Liver (tissue), 9 donors: ENCODE data around the gene CD59. TPM values are rescaled to one million over a fixed set of nuclear protein-coding genes. Genes with fewer than 3 reads are reported as not detected.
"Not testable (repeated sequence)": the region's sequence is repeated elsewhere in the genome, so short reads cannot be mapped to it uniquely, and the experiment has no call there.

Experiments
- DNase-seq: peaks from one replicate; pipeline ENCODE4 v3.0.0-alpha.2; 2017; ENCODE audit warnings: low spot score
- H3K27ac ChIP-seq, 2 donors: one replicate each; pipeline ENCODE4 v1.7.0; 2013; ENCODE audit warnings: inconsistent platforms in 2 of 2, low read length in 2 of 2, control low read depth in 1 of 2, low read depth in 1 of 2, mild to moderate bottlenecking in 1 of 2
- H3K27me3 ChIP-seq, 4 donors: one replicate each; pipeline versions ENCODE4 v1.6.1 to v1.7.0; 2013; ENCODE audit warnings: low read length in 3 of 4, inconsistent platforms in 1 of 4, mild to moderate bottlenecking in 1 of 4, moderate library complexity in 1 of 4; ENCODE audit not compliant: control insufficient read depth in 4 of 4, insufficient read depth in 4 of 4
- H3K36me3 ChIP-seq, 4 donors: one replicate each; pipeline versions ENCODE4 v1.6.1 to v1.7.0; 2013; ENCODE audit warnings: low read length in 3 of 4, mild to moderate bottlenecking in 3 of 4, low read depth in 1 of 4, moderate library complexity in 1 of 4; ENCODE audit not compliant: control insufficient read depth in 4 of 4, insufficient read depth in 3 of 4
- H3K4me1 ChIP-seq, 4 donors: one replicate each; pipeline versions ENCODE4 v1.6.1 to v1.7.0; 2013; ENCODE audit warnings: low read length in 3 of 4, mild to moderate bottlenecking in 3 of 4, moderate library complexity in 1 of 4; ENCODE audit not compliant: control insufficient read depth in 4 of 4, insufficient read depth in 4 of 4
- H3K4me3 ChIP-seq, 3 donors: one replicate each; pipeline versions ENCODE4 v1.6.1 to v1.7.0; 2013; ENCODE audit warnings: low read length in 3 of 3, control low read depth in 1 of 3, low read depth in 1 of 3, mild to moderate bottlenecking in 1 of 3
- H3K9ac ChIP-seq, 2 donors: one replicate each; pipeline ENCODE4 v1.7.0; 2013; ENCODE audit warnings: low read length in 2 of 2, mild to moderate bottlenecking in 2 of 2, moderate library complexity in 2 of 2, control low read depth in 1 of 2, low read depth in 1 of 2
- H3K9me3 ChIP-seq, 4 donors: one replicate each; pipeline versions ENCODE4 v1.6.1 to v1.7.0; 2013; ENCODE audit warnings: low read length in 3 of 4; ENCODE audit not compliant: control insufficient read depth in 4 of 4
- ATF3 ChIP-seq: IDR thresholded peaks from 2 replicates; pipeline ENCODE4 v1.6.1; 2016; ENCODE audit warnings: antibody characterized with exemption
- CTCF ChIP-seq: fragments of 150-350 bp; IDR thresholded peaks from 2 replicates; pipeline ENCODE4 v1.5.1; 2017; ENCODE audit warnings: improper control_type of control experiment, low read depth, low read length; ENCODE audit not compliant: missing input control
- EGR1 ChIP-seq, 2 donors: IDR thresholded peaks; 2 replicates each; pipeline ENCODE4 v1.6.1; 2016 to 2018; ENCODE audit warnings: antibody characterized with exemption in 2 of 2, low read depth in 2 of 2
- FOXA1 ChIP-seq: IDR thresholded peaks from 2 replicates; pipeline ENCODE4 v1.6.1; 2016; ENCODE audit warnings: antibody characterized with exemption
- FOXA2 ChIP-seq: IDR thresholded peaks from 2 replicates; pipeline ENCODE4 v1.6.1; 2016; ENCODE audit warnings: antibody characterized with exemption
- GABPA ChIP-seq, 2 donors: IDR thresholded peaks in 1 of 2; conservative IDR thresholded peaks in 1 of 2; 2 replicates each; pipeline ENCODE4 v1.6.1; 2016; ENCODE audit warnings: antibody characterized with exemption in 2 of 2, mild to moderate bottlenecking in 1 of 2, moderate library complexity in 1 of 2
- HNF4A ChIP-seq, 2 donors: conservative IDR thresholded peaks; 2 replicates each; pipeline ENCODE4 v1.6.1; 2016; ENCODE audit warnings: antibody characterized with exemption in 2 of 2, mild to moderate bottlenecking in 2 of 2
- HNF4G ChIP-seq: IDR thresholded peaks from 2 replicates; pipeline ENCODE4 v1.6.1; 2016; ENCODE audit warnings: antibody characterized with exemption
- JUND ChIP-seq, 2 donors: IDR thresholded peaks; 2 replicates each; pipeline ENCODE4 v1.6.1; 2016; ENCODE audit warnings: antibody characterized with exemption in 2 of 2
- MAX ChIP-seq: IDR thresholded peaks from 2 replicates; pipeline ENCODE4 v1.6.1; 2016; ENCODE audit warnings: antibody characterized with exemption
- NR2F2 ChIP-seq: IDR thresholded peaks from 2 replicates; pipeline ENCODE4 v1.6.1; 2016; ENCODE audit warnings: antibody characterized with exemption
- RAD21 ChIP-seq, 2 donors: IDR thresholded peaks; 2 replicates each; pipeline ENCODE4 v1.6.1; 2016; ENCODE audit warnings: antibody characterized with exemption in 2 of 2, mild to moderate bottlenecking in 2 of 2
- REST ChIP-seq: IDR thresholded peaks from 2 replicates; pipeline ENCODE4 v1.6.1; 2016; ENCODE audit warnings: antibody characterized with exemption, mild to moderate bottlenecking
- RXRA ChIP-seq, 2 donors: IDR thresholded peaks; 2 replicates each; pipeline ENCODE4 v1.6.1; 2017 to 2018; ENCODE audit warnings: antibody characterized with exemption in 2 of 2, mild to moderate bottlenecking in 1 of 2
- SP1 ChIP-seq: IDR thresholded peaks from 2 replicates; pipeline ENCODE4 v1.6.1; 2018; ENCODE audit warnings: antibody characterized with exemption, mild to moderate bottlenecking
- TAF1 ChIP-seq: conservative IDR thresholded peaks from 2 replicates; pipeline ENCODE4 v1.6.1; 2016; ENCODE audit warnings: antibody characterized with exemption, mild to moderate bottlenecking
- YY1 ChIP-seq: IDR thresholded peaks from 2 replicates; pipeline ENCODE4 v1.6.1; 2016; ENCODE audit warnings: antibody characterized with exemption, mild to moderate bottlenecking
- ZBTB33 ChIP-seq: IDR thresholded peaks from 2 replicates; pipeline ENCODE4 v1.6.1; 2016; ENCODE audit warnings: antibody characterized with exemption
- WGBS: extraction: QIAGEN DNeasy Blood & Tissue Kit; methylation state at CpG from one replicate; pipeline ENCODE4 v1.1.7; 2013; 5-methylcytosine and 5-hydroxymethylcytosine counted together
- polyA plus RNA-seq, 2 donors: library from polyadenylated mRNA; stranded (reverse) in 1 of 2; unstranded in 1 of 2; fragments of 200-250 nt in 1 of 2; fragments of >200 nt in 1 of 2; fragmentation: Nextera tagmentation in 1 of 2; extraction: Ambion mirVana in 1 of 2; gene quantifications; one replicate each; pipeline versions ENCODE4 v1.2.1 to v1.2.3, GENCODE V29; 2013 to 2015
- total RNA-seq, 2 donors: library from RNA; depleted of rRNA; stranded (reverse); fragments of >200 nt; gene quantifications; one replicate each; pipeline ENCODE4 v1.2.3, GENCODE V29; 2014
- donor health status: healthy.
- donor health status: healthy.
- donor health status: healthy.
- donor health status: healthy.
- donor health status: healthy.

CD59 gene
- total and polyA plus RNA-seq, 4 donors: 74.2 to 181 (median 130) TPM

GRCh38 chr11:33731723-33732531 lies 4.3 kb downstream of the CD59 start (continued):
- TF ChIP-seq CTCF: no peak

GRCh38 chr11:33730716-33731115 lies 5.5 kb downstream of the CD59 start:
- Histone ChIP-seq H3K9ac (no peak overlapping the region), H3K27ac (no peak overlapping the region), H3K4me1 (peaks cover 0 to 16% (median 5%) of the 10 kb centered on the region in 4 donors), H3K27me3 (no peaks in the 10 kb centered on the region), H3K9me3 (no peaks in the 10 kb centered on the region), H3K36me3 (no peaks in the 10 kb centered on the region), H3K4me3 (no peak overlapping the region)
- no peak for DNase-seq
- whole genome bisulfite sequencing: 82% methylated on average over 7 of the region's 7 CpGs
- TF ChIP-seq RAD21 (IDR thresholded peaks at IDR 0.05) (no peak), NR2F2 (no peak), ZBTB33 (no peak), REST (no peak), FOXA1 (no peak), EGR1 (IDR thresholded peaks at IDR 0.05; ENCODE audit: low read depth in 2 of 2) (no peak), SP1 (no peak), HNF4A (conservative IDR thresholded peaks at IDR 0.05) (no peak), ATF3 (no peak), MAX (no peak), TAF1 (no peak), RXRA (IDR thresholded peaks at IDR 0.05) (no peak), JUND (IDR thresholded peaks at IDR 0.05) (no peak), GABPA (IDR thresholded peaks at IDR 0.05 in 1 of 2, conservative IDR thresholded peaks at IDR 0.05 in 1 of 2) (no peak), CTCF (no peak), YY1 (no peak), FOXA2 (no peak), HNF4G (no peak)

GRCh38 chr11:33729072-33729664 lies 7.1 kb downstream of the CD59 start:
- WGBS: 83% methylated on average over 5 of the region's 5 CpGs
- H3K27ac ChIP-seq, H3K27me3 ChIP-seq, DNase-seq, H3K4me1 ChIP-seq, H3K4me3 ChIP-seq, H3K36me3 ChIP-seq, H3K9me3 ChIP-seq, H3K9ac ChIP-seq: not testable (repeated sequence)
